ENCODE results near the gene TAF8.
A peak's percentile ranks its signal among the peaks of the same experiment; 100 is the strongest.

Gene TAF8

GRCh38 chr6:42124223-42124836 is 74.0 kb downstream of the TAF8 start:
- no peak for DNase-seq (ENCODE audit: low spot score)

- DNase-seq (ENCODE audit: low spot score), result no peak
Measured at GRCh38 chr6:42125231-42125630, 74.9 kb downstream of the TAF8 start.

GRCh38 chr6:42125663-42126062 is 75.3 kb downstream of the TAF8 start:
- no peak for DNase-seq (ENCODE audit: low spot score)

- no peak for DNase-seq (ENCODE audit: low spot score)
Measured at GRCh38 chr6:42128460-42129359, 78.4 kb downstream of the TAF8 start.

- DNase-seq (ENCODE audit: low spot score), result no peak
Measured at GRCh38 chr6:42129360-42129676, 79.0 kb downstream of the TAF8 start.

GRCh38 chr6:42131531-42131930 is 81.2 kb downstream of the TAF8 start:
- DNase-seq (ENCODE audit: low spot score), result no peak

- no peak for DNase-seq (ENCODE audit: low spot score)
Measured at GRCh38 chr6:42133926-42134325, 83.6 kb downstream of the TAF8 start.

- DNase-seq (ENCODE audit: low spot score), result no peak
Measured at GRCh38 chr6:42135161-42135560, 84.8 kb downstream of the TAF8 start.

GRCh38 chr6:42135722-42136121 is 85.4 kb downstream of the TAF8 start:
- DNase-seq (ENCODE audit: low spot score), result no peak

- DNase-seq (ENCODE audit: low spot score), result peak; percentile 86
Measured at GRCh38 chr6:42136508-42137193, 86.3 kb downstream of the TAF8 start.

All from germinal center (tissue), 1 donor.